Neural cell (in vitro differentiated cells): Measurements from ENCODE around the gene GRIA1. TPM values are rescaled to one million over a fixed set of nuclear protein-coding genes. Genes with fewer than 3 reads are reported as not detected.

Experiments
- H2AFZ ChIP-seq: fragments of 200-600, 300-800 bp; sonication (generic), shearing (Covaris generic); 2 replicates; pipeline ENCODE4 v1.6.0; 2014; ENCODE audit warnings: low read depth, mild to moderate bottlenecking, antibody characterized with exemption, low read length, moderate library complexity
- H3F3A ChIP-seq: fragments of 200-600 bp; shearing (Covaris generic); 2 replicates; pipeline ENCODE4 v1.6.1; 2016; ENCODE audit warnings: mild to moderate bottlenecking, moderate library complexity, mixed read lengths, antibody characterized with exemption, low read length; ENCODE audit not compliant: insufficient read depth, poor library complexity, severe bottlenecking
- H3K27ac ChIP-seq: fragments of 200-600, 300-800 bp; sonication (generic), shearing (Covaris generic); 2 replicates; pipeline ENCODE4 v1.5.1; 2014; ENCODE audit warnings: mild to moderate bottlenecking, low read length, moderate library complexity
- H3K27me3 ChIP-seq: fragments of 300-800, 200-600 bp; sonication (generic), shearing (Covaris generic); 2 replicates; pipeline ENCODE4 v1.6.0; 2014; ENCODE audit warnings: mild to moderate bottlenecking, low read depth, low read length, moderate library complexity; ENCODE audit not compliant: insufficient read depth
- H3K36me3 ChIP-seq: fragments of 300-800, 200-600 bp; sonication (generic), shearing (Covaris generic); 2 replicates; pipeline ENCODE4 v1.5.1; 2014; ENCODE audit warnings: mild to moderate bottlenecking, antibody characterized with exemption, low read length, moderate library complexity; ENCODE audit not compliant: insufficient read depth
- H3K4me2 ChIP-seq: fragments of 300-800, 200-600 bp; sonication (generic), shearing (Covaris generic); 2 replicates; pipeline ENCODE4 v1.6.0; 2014; ENCODE audit warnings: mild to moderate bottlenecking, low read length
- H3K4me3 ChIP-seq: fragments of 300-800, 200-600 bp; sonication (generic), shearing (Covaris generic); 2 replicates; pipeline ENCODE4 v1.5.1; 2014; ENCODE audit warnings: mild to moderate bottlenecking, low read length, moderate library complexity
- H3K79me2 ChIP-seq: fragments of 200-600 bp; shearing (Covaris generic); replicated peaks from 2 replicates; pipeline ENCODE4 v1.6.0; 2014; ENCODE audit warnings: mild to moderate bottlenecking, low read length, moderate library complexity; ENCODE audit not compliant: insufficient read depth
- H3K9ac ChIP-seq: fragments of 300-800, 200-600 bp; sonication (generic), shearing (Covaris generic); 2 replicates; pipeline ENCODE4 v1.6.1; 2016; ENCODE audit warnings: mild to moderate bottlenecking, low read length, mixed read lengths
- H3K9me2 ChIP-seq: fragments of 200-600 bp; shearing (Covaris generic); 2 replicates; pipeline ENCODE4 v1.6.1; 2016; ENCODE audit warnings: mild to moderate bottlenecking, low read length, mixed read lengths; ENCODE audit not compliant: insufficient read depth
- H3K9me3 ChIP-seq: fragments of 200-600, 300-800 bp; sonication (generic), shearing (Covaris generic); 2 replicates; pipeline ENCODE4 v1.6.1; 2016; ENCODE audit warnings: mild to moderate bottlenecking, mixed run types, low read length, moderate library complexity, mixed read lengths
- H4K20me1 ChIP-seq: fragments of 200-600 bp; shearing (Covaris generic); 2 replicates; pipeline ENCODE4 v1.6.1; 2016; ENCODE audit warnings: mild to moderate bottlenecking, mixed run types; ENCODE audit not compliant: insufficient read depth
- CTCF ChIP-seq: fragments of 450-650 bp; IDR thresholded peaks from 2 replicates; pipeline ENCODE4 v1.5.1; 2014; ENCODE audit warnings: antibody characterized with exemption, mild to moderate bottlenecking, moderate library complexity; ENCODE audit not compliant: poor library complexity, severe bottlenecking
- EP300 ChIP-seq: fragments of 450-650 bp; conservative IDR thresholded peaks from 2 replicates; pipeline ENCODE4 v1.6.1; 2014; ENCODE audit warnings: antibody characterized with exemption, mild to moderate bottlenecking, moderate library complexity; ENCODE audit not compliant: poor library complexity, severe bottlenecking
- EZH2 ChIP-seq: fragments of 200-600, 300-800 bp; shearing (Covaris generic), sonication (generic); IDR thresholded peaks from 2 replicates; pipeline ENCODE4 v1.6.1; 2014; ENCODE audit warnings: antibody characterized with exemption, low read length, borderline replicate concordance, mild to moderate bottlenecking; ENCODE audit not compliant: insufficient read depth, poor library complexity, severe bottlenecking
- MXI1 ChIP-seq: fragments of 450-650 bp; conservative IDR thresholded peaks from 2 replicates; pipeline ENCODE4 v1.6.1; 2014; ENCODE audit warnings: antibody characterized with exemption, mild to moderate bottlenecking; ENCODE audit not compliant: poor library complexity, severe bottlenecking
- POLR2AphosphoS5 ChIP-seq: IDR thresholded peaks from 2 replicates; pipeline ENCODE4 v1.6.1; 2012
- RAD21 ChIP-seq: fragments of 450-650 bp; conservative IDR thresholded peaks from 2 replicates; pipeline ENCODE4 v1.6.1; 2014; ENCODE audit warnings: antibody characterized with exemption, mild to moderate bottlenecking, moderate library complexity
- REST ChIP-seq: IDR thresholded peaks from 2 replicates; pipeline ENCODE4 v1.6.1; 2012; ENCODE audit warnings: borderline replicate concordance
- SMC3 ChIP-seq: fragments of 450-650 bp; conservative IDR thresholded peaks from 2 replicates; pipeline ENCODE4 v1.6.1; 2014; ENCODE audit warnings: antibody characterized with exemption, mild to moderate bottlenecking, moderate library complexity; ENCODE audit not compliant: poor library complexity
- TAF1 ChIP-seq: IDR thresholded peaks from 2 replicates; pipeline ENCODE4 v1.6.1; 2012; ENCODE audit warnings: low read depth
- polyA plus RNA-seq: library from polyadenylated mRNA; depleted of rRNA; stranded (reverse); fragments of >200 nt; gene quantifications from 2 replicates; pipeline ENCODE4 v1.2.3, GENCODE V29; 2014

Gene GRIA1
- polyA plus RNA-seq, 1 donor from 2014 or later: 59.6 TPM

- Histone ChIP-seq H3K79me2 (no peaks in the 10 kb centered on the region), H3K9me2 (no peaks in the 10 kb centered on the region), H3K9me3 (no peaks in the 10 kb centered on the region), H3K36me3 (no peaks in the 10 kb centered on the region), H3K9ac (no peak overlapping the region), H2AFZ (no peak overlapping the region), H3F3A (no peaks in the 10 kb centered on the region), H3K4me2 (no peak overlapping the region), H3K4me3 (no peak overlapping the region), H3K27ac (no peak overlapping the region), H4K20me1 (no peaks in the 10 kb centered on the region), H3K27me3 (no peaks in the 10 kb centered on the region)
- TF ChIP-seq CTCF (no peak), EZH2 (no peak), RAD21 (no peak), POLR2AphosphoS5 (no peak), REST (no peak), MXI1 (no peak), EP300 (no peak), TAF1 (no peak), SMC3 (no peak)
Measured at GRCh38 chr5:153572411-153573145, 82.1 kb downstream of the GRIA1 start.

GRCh38 chr5:153573326-153574033 lies 83.0 kb downstream of the GRIA1 start:
- Histone ChIP-seq H3K9me3 (no peaks in the 10 kb centered on the region), H3K27ac (no peak overlapping the region), H3K4me3 (no peak overlapping the region), H3F3A (no peaks in the 10 kb centered on the region), H3K79me2 (no peaks in the 10 kb centered on the region), H3K9me2 (no peaks in the 10 kb centered on the region), H3K4me2 (no peak overlapping the region), H3K9ac (no peak overlapping the region), H4K20me1 (no peaks in the 10 kb centered on the region), H3K36me3 (no peaks in the 10 kb centered on the region), H3K27me3 (no peaks in the 10 kb centered on the region), H2AFZ (no peak overlapping the region)
- TF ChIP-seq REST: no peak
- no peak for TF ChIP-seq RAD21
- no peak for TF ChIP-seq EZH2
- TF ChIP-seq EP300: no peak
- TF ChIP-seq CTCF: no peak
- TF ChIP-seq MXI1: no peak
- TF ChIP-seq POLR2AphosphoS5: no peak
- no peak for TF ChIP-seq SMC3
